Naive thymus-derived CD4-positive, alpha-beta T cell (primary cell): Measurements from ENCODE around the gene GNG4. TPM values are rescaled to one million over a fixed set of nuclear protein-coding genes. Genes with fewer than 3 reads are reported as not detected.

Experiments
- ATAC-seq: fragments of 150-1000 bp; cut with Tn5 transposase; 2 replicates; pipeline ENCODE4 v1.10.0; 2021; ENCODE audit warnings: mild to moderate bottlenecking, moderate library complexity
- CTCF ChIA-PET: fragments of 350-600 bp; sonication (Branson Sonifier 250); formaldehyde crosslinking; loops from one replicate; lab custom pipeline; 2021; ENCODE audit warnings: antibody characterized with exemption; lab: Charles Lee
- POLR2A ChIA-PET: fragments of 350-600 bp; sonication (Branson Sonifier 250); formaldehyde crosslinking; loops from one replicate; lab custom pipeline; 2021; ENCODE audit warnings: antibody characterized with exemption, inconsistent platforms; lab: Charles Lee
- DNase-seq, 9 donors: peaks; one replicate each; pipeline versions ENCODE4 v3.0.0 to v3.0.0-alpha.2; 2020 to 2022; ENCODE audit warnings: mixed read lengths in 1 of 9
- H3K27ac ChIP-seq: one replicate; pipeline ENCODE4 v1.7.0; 2013; ENCODE audit warnings: mild to moderate bottlenecking, low read depth, low read length, moderate library complexity
- H3K27me3 ChIP-seq, 2 donors: one replicate each; pipeline ENCODE4 v1.7.0; 2013; ENCODE audit warnings: low read length in 2 of 2, mild to moderate bottlenecking in 2 of 2, moderate library complexity in 2 of 2; ENCODE audit not compliant: control insufficient read depth in 2 of 2, insufficient read depth in 2 of 2
- H3K36me3 ChIP-seq, 3 experiments: 1 replicate in 2 of 3; 2 replicates in 1 of 3; pipeline ENCODE4 v1.7.0; 2013; ENCODE audit warnings: low read length in 3 of 3, mild to moderate bottlenecking in 3 of 3, moderate library complexity in 1 of 3; ENCODE audit not compliant: insufficient read depth in 3 of 3, control insufficient read depth in 2 of 3
- H3K4me1 ChIP-seq, 2 donors: one replicate each; pipeline ENCODE4 v1.7.0; 2013; ENCODE audit warnings: low read length in 2 of 2, mild to moderate bottlenecking in 2 of 2, moderate library complexity in 1 of 2; ENCODE audit not compliant: control insufficient read depth in 2 of 2, insufficient read depth in 2 of 2
- H3K4me3 ChIP-seq: 2 replicates; pipeline ENCODE4 v1.7.0; 2013; ENCODE audit warnings: mild to moderate bottlenecking, low read length
- H3K9me3 ChIP-seq, 3 experiments: 1 replicate in 2 of 3; 2 replicates in 1 of 3; pipeline ENCODE4 v1.7.0; 2013; ENCODE audit warnings: low read length in 3 of 3; ENCODE audit not compliant: control insufficient read depth in 2 of 3
- H3K27ac Mint-ChIP-seq, 9 donors: one replicate each; pipeline ENCODE4 v1.8.0; 2020 to 2022; ENCODE audit warnings: mixed read lengths in 9 of 9, mild to moderate bottlenecking in 8 of 9, moderate library complexity in 5 of 9, inconsistent platforms in 2 of 9
- H3K27me3 Mint-ChIP-seq, 5 donors: one replicate each; pipeline ENCODE4 v1.8.0; 2021 to 2022; ENCODE audit warnings: mixed read lengths in 5 of 5, mild to moderate bottlenecking in 1 of 5
- H3K36me3 Mint-ChIP-seq, 5 donors: one replicate each; pipeline ENCODE4 v1.8.0; 2020 to 2022; ENCODE audit warnings: mixed read lengths in 5 of 5, mild to moderate bottlenecking in 3 of 5, inconsistent platforms in 1 of 5
- H3K4me1 Mint-ChIP-seq, 7 donors: one replicate each; pipeline ENCODE4 v1.8.0; 2020 to 2022; ENCODE audit warnings: mixed read lengths in 7 of 7, mild to moderate bottlenecking in 3 of 7, inconsistent platforms in 1 of 7
- H3K4me3 Mint-ChIP-seq, 10 donors: one replicate each; pipeline ENCODE4 v1.8.0; 2020 to 2022; ENCODE audit warnings: mild to moderate bottlenecking in 10 of 10, mixed read lengths in 10 of 10, moderate library complexity in 6 of 10, inconsistent platforms in 2 of 10
- H3K9me3 Mint-ChIP-seq, 11 donors: one replicate each; pipeline ENCODE4 v1.8.0; 2020 to 2022; ENCODE audit warnings: mixed read lengths in 11 of 11, mild to moderate bottlenecking in 4 of 11, inconsistent platforms in 1 of 11, moderate library complexity in 1 of 11
- intact Hi-C, 2 donors: fragments of 100-400 bp; cut with micrococcal nuclease; formaldehyde crosslinking; loops; one replicate each; pipeline ENCODE4 v1.15.1; 2023
- polyA plus RNA-seq, 2 donors: library from polyadenylated mRNA; unstranded; fragments of 300-500 nt; fragmentation: Illumina TruSeq; gene quantifications; one replicate each; pipeline ENCODE4 v1.2.3, GENCODE V29; 2021
- total RNA-seq, 6 experiments: library from RNA in 5 of 6; stranded (reverse) in 5 of 6; gene quantifications; 1 replicate in 5 of 6; 2 replicates in 1 of 6; pipeline ENCODE4 v1.2.3 and lab custom pipeline; 2021 to 2026

Gene GNG4
- total and polyA plus RNA-seq, 7 experiments from 2014 or later, result 0.17 to 2.3 TPM; not detected in 5

GRCh38 chr1:235500971-235501540, 148.5 kb downstream of the GNG4 start:
- H3K4me3 ChIP-seq, result no peak overlapping the region
- CTCF ChIA-PET, result no interaction called here
- no peak for ATAC-seq
- Mint-ChIP-seq H3K36me3 (peaks cover 0 to 3% (median 0%) of the 10 kb centered on the region in 5 donors), H3K27ac (no peak overlapping the region), H3K4me3 (no peak overlapping the region), H3K4me1 (peaks cover under 1 to 28% (median 15%) of the 10 kb centered on the region in 7 donors), H3K27me3 (no peaks in the 10 kb centered on the region), H3K9me3 (no peaks in the 10 kb centered on the region)
- no peak overlapping the region for H3K27ac ChIP-seq
- POLR2A ChIA-PET, result no interaction called here
- DNase-seq, result no peak
- intact Hi-C loops, result loop anchor here (5.0 to 10.0 kb wide), 6 partner anchors 249 to 1104 kb away; partner anchors contain the start of genes HEATR1 (in 1 of the 2) and IRF2BP2 (in 1 of the 2)
- H3K9me3 ChIP-seq, result no peaks in the 10 kb centered on the region
- no peaks in the 10 kb centered on the region for H3K27me3 ChIP-seq
- H3K4me1 ChIP-seq, result peaks cover 0 to 9% of the 10 kb centered on the region in 2 donors
- H3K36me3 ChIP-seq, result no peaks in the 10 kb centered on the region

Other genes with a start within 250 kb of the GNG4 start
- gene B3GALNT2, start 145.3 kb downstream of the GNG4 start, total RNA-seq, result 10 to 100 TPM in 1 of 5 experiments, 1 to 10 TPM in 4; 5.3 to 10.1 (median 8.9) TPM
- 1 to 10 TPM; 4.3 to 6.0 TPM for gene B3GALNT2, start 145.3 kb downstream of the GNG4 start, polyA plus RNA-seq
- gene LYST, start 217.1 kb upstream of the GNG4 start, total RNA-seq, result 10 to 100 TPM; 24.8 to 98.1 (median 30.9) TPM
- 1 to 10 TPM; 5.7 to 5.9 TPM for gene LYST, start 217.1 kb upstream of the GNG4 start, polyA plus RNA-seq